ENCODE measurements around the gene NES. TPM values are rescaled to one million over a fixed set of nuclear protein-coding genes. Genes with fewer than 3 reads are reported as not detected.
A peak's percentile ranks its signal among the peaks of the same experiment; 100 is the strongest.

NES gene
- total and polyA plus RNA-seq, 2 experiments from 2014 or later, result 2.2 to 15.0 TPM

DNA sequence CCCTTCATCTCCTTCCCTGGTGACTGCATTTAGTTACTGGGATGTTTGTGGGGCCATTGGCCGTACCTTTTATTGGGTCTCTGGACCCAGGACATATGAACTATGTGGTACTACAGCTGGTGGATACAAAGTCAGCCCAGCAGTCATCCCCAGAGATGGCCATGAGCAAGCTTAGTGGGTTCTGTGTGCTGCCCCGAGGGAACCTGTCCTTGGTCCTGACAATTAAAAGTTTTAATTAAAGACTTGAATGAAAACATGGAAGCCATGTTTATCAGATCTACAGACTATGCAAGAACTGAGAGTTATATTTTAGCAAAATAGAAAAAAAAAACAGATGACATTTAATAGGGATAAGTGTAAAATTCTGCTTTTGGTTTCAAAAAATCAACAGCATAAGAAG lies 2.8 kb upstream of the NES start:
- H3K4me2 ChIP-seq (ENCODE audit: unreplicated experiment), result no peak overlapping the region
- H3K27me3 ChIP-seq (replicated peaks; ENCODE audit: insufficient read depth), result no peaks in the 10 kb centered on the region; the same call in 1 of the 2 replicates
- no peak overlapping the region for H3K4me3 ChIP-seq
- H3F3A ChIP-seq (ENCODE audit: insufficient read depth), result peaks cover 9% of the 10 kb centered on the region
- TF ChIP-seq EZH2 (IDR thresholded peaks at IDR 0.05; ENCODE audit: insufficient read depth, poor library complexity, severe bottlenecking) (no peak), EZH2phosphoT487 (IDR thresholded peaks at IDR 0.05; ENCODE audit: insufficient read depth, low read depth) (no peak)
- no peaks in the 10 kb centered on the region for H3K9me3 ChIP-seq (ENCODE audit: low read depth)
- H3K9me2 ChIP-seq (ENCODE audit: insufficient read depth), result no peaks in the 10 kb centered on the region
- no peak overlapping the region for H2AFZ ChIP-seq
- H4K20me1 ChIP-seq (ENCODE audit: insufficient read depth), result no peaks in the 10 kb centered on the region
- WGBS, 2 experiments (ENCODE audit: low coverage in 1 of 2, low lambda C conversion rate in 2 of 2, missing lambda C conversion rate in 2 of 2), result 56 to 63% methylated on average over 2 of the region's 2 CpGs
- no peaks in the 10 kb centered on the region for H3K36me3 ChIP-seq (ENCODE audit: low read depth)
- no peak for DNase-seq
- in situ Hi-C loops (cut with MboI), result no loop called here
- no peak overlapping the region for H3K27ac ChIP-seq
- H3K9ac ChIP-seq, result no peak overlapping the region
- peaks cover 16% of the 10 kb centered on the region for H3K4me1 ChIP-seq (ENCODE audit: insufficient read depth)
- no peaks in the 10 kb centered on the region for H3K79me2 ChIP-seq (ENCODE audit: insufficient read depth)

GRCh38 chr1:156677616-156678596 lies 699 bp upstream of the NES start:
- Histone ChIP-seq H2AFZ (peak overlapping the region; percentile 79), H3K36me3 (ENCODE audit: low read depth) (no peaks in the 10 kb centered on the region), H3K9ac (peak overlapping the region; percentile 22), H3K4me3 (peak overlapping the region; percentile 65), H3K79me2 (ENCODE audit: insufficient read depth) (no peaks in the 10 kb centered on the region), H4K20me1 (ENCODE audit: insufficient read depth) (no peaks in the 10 kb centered on the region), H3F3A (ENCODE audit: insufficient read depth) (no peaks in the 10 kb centered on the region), H3K4me2 (ENCODE audit: unreplicated experiment) (peak overlapping the region; percentile 91), H3K9me2 (ENCODE audit: insufficient read depth) (no peaks in the 10 kb centered on the region), H3K27ac (no peak overlapping the region), H3K9me3 (ENCODE audit: low read depth) (no peaks in the 10 kb centered on the region), H3K4me1 (ENCODE audit: insufficient read depth) (peaks cover 6% of the 10 kb centered on the region), H3K27me3 (replicated peaks; ENCODE audit: insufficient read depth) (no peaks in the 10 kb centered on the region; the same call in 1 of the 2 replicates)
- TF ChIP-seq EZH2phosphoT487 (IDR thresholded peaks at IDR 0.05; ENCODE audit: insufficient read depth, low read depth) (no peak), EZH2 (IDR thresholded peaks at IDR 0.05; ENCODE audit: insufficient read depth, poor library complexity, severe bottlenecking) (no peak)
- peak; percentile 82 for DNase-seq
- in situ Hi-C loops (cut with MboI), result no loop called here
- 1 to 3% methylated on average over 22 of the region's 22 CpGs for WGBS, 2 experiments (ENCODE audit: low coverage in 1 of 2, low lambda C conversion rate in 2 of 2, missing lambda C conversion rate in 2 of 2)

- H3K27me3 ChIP-seq (replicated peaks; ENCODE audit: insufficient read depth), result no peaks in the 10 kb centered on the region; the same call in 1 of the 2 replicates
- H3K9ac ChIP-seq, result peak overlapping the region; percentile 59; the same call in 1 of the 2 replicates
- no peaks in the 10 kb centered on the region for H4K20me1 ChIP-seq (ENCODE audit: insufficient read depth)
- H3K4me1 ChIP-seq (ENCODE audit: insufficient read depth), result peaks cover 6% of the 10 kb centered on the region
- no peak overlapping the region for H3K27ac ChIP-seq
- H3K4me3 ChIP-seq, result peak overlapping the region; percentile 65
- in situ Hi-C loops (cut with MboI), result no loop called here
- no peak for TF ChIP-seq EZH2 (IDR thresholded peaks at IDR 0.05; ENCODE audit: insufficient read depth, poor library complexity, severe bottlenecking)
- TF ChIP-seq EZH2phosphoT487 (IDR thresholded peaks at IDR 0.05; ENCODE audit: insufficient read depth, low read depth), result no peak
- H3K4me2 ChIP-seq (ENCODE audit: unreplicated experiment), result peak overlapping the region; percentile 91
- no peaks in the 10 kb centered on the region for H3F3A ChIP-seq (ENCODE audit: insufficient read depth)
- peak; percentile 58 for DNase-seq
- H2AFZ ChIP-seq, result peak overlapping the region; percentile 79
- 19 to 22% methylated on average over 31 to 39 of the region's 49 CpGs for WGBS, 2 experiments (ENCODE audit: low coverage in 1 of 2, low lambda C conversion rate in 2 of 2, missing lambda C conversion rate in 2 of 2)
- H3K9me2 ChIP-seq (ENCODE audit: insufficient read depth), result no peaks in the 10 kb centered on the region
- H3K9me3 ChIP-seq (ENCODE audit: low read depth), result no peaks in the 10 kb centered on the region
- no peaks in the 10 kb centered on the region for H3K36me3 ChIP-seq (ENCODE audit: low read depth)
- H3K79me2 ChIP-seq (ENCODE audit: insufficient read depth), result no peaks in the 10 kb centered on the region
These were observed 940 bp downstream of the NES start for GRCh38 chr1:156676114-156676819.
